ENCODE results near the gene SIL1.
"Not testable (repeated sequence)": the region's sequence is repeated elsewhere in the genome, so short reads cannot be mapped to it uniquely, and the experiment has no call there.

The SIL1 gene

DNA sequence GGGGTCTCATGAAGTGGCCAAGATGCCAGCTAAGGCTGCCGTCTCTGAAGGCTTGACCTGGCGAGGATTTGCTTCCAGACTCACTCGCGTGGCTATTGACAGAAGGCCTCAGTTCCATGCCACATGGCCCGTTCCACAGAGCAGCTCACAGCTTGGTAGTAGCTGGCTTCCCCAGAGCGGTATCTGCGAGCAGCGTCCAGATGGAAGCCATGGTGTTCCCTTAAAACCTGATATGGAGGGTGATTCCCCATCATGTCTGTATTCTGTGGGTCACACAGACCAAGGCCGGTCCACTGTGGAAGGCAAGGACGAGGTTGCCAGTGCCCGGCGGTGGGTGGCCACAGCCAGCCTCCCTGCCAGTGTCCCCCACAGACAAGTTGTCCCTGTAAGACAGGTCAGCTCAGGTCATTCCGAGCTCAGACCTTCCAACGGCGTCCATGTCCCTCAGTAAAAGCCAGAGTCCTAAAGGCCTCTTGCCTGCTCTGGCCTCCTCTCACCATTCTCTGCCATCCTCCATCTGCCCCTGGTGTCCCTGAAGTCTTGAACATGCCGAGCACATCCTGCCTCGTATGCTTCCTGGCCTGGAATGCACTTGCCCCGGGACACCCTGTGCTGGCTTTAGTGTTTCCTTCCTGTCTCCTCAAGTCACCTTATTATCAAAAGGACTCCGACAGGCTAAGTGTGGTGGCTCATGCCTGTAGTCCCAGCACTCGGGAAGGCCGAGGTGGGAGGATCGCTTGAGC is 261.8 kb downstream of the SIL1 start:
- DNase-seq: no peak

DNA sequence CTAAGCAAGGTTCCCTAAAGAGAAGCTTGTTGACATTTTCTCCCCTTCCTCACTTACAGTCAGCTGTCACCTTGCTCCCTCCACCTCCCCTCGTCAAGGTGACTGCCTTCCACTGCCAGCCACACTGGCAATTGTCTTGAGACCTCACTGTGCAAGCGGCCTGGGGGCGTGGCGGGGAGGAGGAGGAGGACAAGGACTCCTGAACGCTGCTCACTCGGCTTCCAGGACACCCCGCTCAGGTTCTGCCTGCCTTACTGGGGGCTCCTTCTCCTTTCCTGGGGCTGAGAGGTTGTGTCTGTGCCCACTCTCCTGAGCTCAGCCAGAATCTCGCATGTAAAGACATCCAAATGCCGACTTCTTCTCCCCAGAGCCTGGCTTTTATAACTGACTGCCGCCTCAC is 262.7 kb downstream of the SIL1 start:
- DNase-seq: no peak

DNA sequence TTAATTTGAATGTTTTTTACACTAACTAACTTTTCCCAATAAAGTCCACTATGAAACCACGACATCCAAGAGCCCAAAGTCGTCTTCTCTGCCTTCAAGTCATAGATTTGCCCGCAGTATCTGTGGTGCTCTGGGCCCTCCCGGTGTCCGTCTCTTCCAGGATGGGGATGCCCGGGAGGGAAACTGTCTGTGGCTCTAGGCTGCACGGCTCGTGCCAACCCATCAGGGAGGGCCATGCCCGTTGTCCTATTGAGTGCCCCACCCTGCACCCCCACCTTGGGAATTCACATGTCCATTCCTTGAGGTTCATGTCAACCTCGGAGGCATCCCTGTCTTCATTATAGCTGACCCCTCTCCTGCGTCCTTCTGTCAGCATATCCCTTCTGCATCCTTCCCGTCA is 263.2 kb downstream of the SIL1 start:
- DNase-seq: no peak

DNA sequence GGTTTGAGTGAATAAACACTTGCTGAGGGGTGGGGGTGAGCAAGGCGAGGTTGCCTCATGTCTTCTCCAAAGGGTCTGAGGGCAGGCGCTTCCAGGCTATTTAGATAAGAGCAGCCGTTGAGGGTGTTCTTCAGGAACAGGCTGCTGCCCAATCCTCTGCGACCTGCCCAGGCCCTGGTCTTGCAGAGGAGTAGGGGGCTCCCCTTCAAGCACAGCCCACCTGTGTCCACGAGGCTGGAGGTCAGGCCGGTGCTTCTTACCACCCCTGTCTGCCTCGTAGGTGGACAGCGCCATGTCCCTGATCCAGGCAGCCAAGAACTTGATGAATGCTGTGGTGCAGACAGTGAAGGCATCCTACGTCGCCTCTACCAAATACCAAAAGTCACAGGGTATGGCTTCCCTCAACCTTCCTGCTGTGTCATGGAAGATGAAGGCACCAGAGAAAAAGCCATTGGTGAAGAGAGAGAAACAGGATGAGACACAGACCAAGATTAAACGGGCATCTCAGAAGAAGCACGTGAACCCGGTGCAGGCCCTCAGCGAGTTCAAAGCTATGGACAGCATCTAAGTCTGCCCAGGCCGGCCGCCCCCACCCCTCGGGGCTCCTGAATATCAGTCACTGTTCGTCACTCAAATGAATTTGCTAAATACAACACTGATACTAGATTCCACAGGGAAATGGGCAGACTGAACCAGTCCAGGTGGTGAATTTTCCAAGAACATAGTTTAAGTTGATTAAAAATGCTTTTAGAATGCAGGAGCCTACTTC is 264.5 kb downstream of the SIL1 start:
- no peak for DNase-seq

DNA sequence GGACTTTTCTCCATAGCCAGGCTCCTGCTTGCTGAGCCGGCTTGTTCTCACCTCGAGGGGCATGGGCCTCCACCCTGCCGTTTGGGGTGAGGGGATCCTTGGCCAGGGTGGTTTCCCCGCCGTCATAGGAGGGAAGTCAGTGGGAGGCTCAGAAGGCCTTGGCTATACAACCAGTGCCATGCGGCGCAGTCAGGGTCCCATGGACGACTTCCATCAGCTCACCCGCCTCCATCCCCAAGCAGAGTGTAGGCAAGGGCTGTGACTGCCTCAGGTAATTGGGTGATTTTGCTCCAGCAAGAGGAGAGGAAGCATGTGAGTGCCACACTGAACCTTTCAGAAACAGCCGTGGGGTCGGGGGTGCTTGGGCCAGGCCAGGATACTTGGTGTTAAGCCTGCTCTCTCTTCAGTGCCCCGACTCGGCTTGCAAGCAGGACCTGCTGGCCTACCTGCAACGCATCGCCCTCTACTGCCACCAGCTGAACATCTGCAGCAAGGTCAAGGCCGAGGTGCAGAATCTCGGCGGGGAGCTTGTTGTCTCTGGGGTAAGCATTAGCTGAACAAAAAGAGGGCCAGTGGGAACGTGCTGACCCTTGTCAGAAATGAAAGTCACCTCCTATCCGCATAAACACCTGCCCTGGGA is 265.9 kb downstream of the SIL1 start:
- DNase-seq: no peak

DNA sequence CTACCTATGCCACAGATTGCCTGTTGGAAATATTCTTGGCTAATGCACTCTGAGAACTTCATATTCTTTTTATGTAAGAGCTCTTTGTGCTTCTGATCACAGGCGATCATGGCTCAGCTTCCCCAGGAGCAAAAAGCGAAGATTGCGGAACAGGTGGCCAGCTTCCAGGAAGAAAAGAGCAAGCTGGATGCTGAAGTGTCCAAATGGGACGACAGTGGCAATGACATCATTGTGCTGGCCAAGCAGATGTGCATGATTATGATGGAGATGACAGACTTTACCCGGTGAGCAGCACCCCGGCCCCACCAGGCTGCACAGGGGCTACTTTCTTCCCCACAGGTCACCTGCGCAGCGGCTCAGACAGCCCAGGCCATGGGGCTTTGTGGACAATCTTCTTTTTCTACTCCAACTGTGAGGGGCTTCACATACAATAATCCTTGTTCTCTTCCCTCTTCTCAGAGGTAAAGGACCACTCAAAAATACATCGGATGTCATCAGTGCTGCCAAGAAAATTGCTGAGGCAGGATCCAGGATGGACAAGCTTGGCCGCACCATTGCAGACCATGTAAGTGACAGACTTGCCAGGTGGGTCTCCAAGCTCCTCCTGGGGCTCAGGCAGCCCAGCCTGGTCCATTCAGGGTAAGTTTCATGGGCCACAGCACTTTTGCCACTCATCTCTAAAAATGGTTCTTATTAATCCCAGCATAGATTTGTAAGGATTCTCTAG is 267.6 kb downstream of the SIL1 start:
- DNase-seq: no peak

DNA sequence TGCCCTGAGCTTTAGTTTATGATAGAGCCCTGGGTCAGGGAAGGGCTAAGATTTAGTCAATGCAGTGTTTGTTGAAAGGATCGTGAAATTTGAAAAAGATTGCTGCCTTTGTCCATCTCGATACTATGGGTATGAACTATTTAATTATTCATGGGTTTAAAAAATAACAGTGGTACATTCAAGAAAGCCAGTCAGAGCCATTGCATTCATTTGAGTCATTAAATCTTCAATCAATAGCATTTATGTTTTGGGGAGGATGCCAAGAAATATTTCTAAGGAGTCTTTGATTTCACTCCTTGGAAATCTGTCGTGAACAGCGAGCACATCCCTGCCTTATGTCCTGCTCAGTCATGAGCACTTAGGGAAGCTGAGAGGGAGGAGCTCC is 268.6 kb downstream of the SIL1 start:
- no peak for DNase-seq

DNA sequence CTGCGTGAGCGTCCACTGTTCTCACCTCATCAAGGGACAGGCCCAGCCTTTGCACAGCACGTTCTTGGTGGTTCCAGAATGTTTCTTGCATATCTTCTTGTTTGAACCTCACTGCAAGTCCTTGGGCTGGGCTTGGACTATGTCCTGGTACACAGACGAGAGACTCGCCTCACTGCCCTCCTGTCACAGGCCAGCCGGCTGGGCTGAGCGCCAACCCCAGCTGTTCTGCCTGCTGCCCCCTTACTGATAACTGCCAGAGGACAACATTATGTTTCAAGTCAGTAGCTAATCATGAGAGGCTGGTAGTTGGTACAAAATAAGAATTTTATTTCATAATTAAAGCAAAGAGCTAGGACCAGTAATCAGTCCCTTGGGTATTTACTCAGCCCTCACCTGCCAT is 270.2 kb downstream of the SIL1 start:
- DNase-seq: no peak

DNA sequence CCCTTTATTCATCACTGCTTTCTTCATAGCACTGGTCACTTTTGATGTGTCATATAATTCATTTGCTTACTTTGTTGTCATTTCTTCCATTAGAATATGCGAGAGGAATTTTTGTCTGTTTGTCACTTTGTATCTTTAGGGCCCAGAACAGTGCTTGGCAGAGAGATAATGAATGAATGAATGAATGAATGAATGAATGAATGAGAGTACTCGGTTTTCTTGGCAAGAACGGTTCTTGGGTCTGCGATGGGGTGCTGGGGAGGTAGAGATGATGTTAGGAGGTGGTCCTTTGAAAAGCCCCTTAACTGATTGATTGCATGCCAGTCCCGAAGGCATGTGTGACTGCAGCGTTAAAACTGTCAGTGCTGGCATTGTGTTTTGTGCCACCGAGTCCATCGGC is 270.6 kb downstream of the SIL1 start:
- DNase-seq: no peak

DNA sequence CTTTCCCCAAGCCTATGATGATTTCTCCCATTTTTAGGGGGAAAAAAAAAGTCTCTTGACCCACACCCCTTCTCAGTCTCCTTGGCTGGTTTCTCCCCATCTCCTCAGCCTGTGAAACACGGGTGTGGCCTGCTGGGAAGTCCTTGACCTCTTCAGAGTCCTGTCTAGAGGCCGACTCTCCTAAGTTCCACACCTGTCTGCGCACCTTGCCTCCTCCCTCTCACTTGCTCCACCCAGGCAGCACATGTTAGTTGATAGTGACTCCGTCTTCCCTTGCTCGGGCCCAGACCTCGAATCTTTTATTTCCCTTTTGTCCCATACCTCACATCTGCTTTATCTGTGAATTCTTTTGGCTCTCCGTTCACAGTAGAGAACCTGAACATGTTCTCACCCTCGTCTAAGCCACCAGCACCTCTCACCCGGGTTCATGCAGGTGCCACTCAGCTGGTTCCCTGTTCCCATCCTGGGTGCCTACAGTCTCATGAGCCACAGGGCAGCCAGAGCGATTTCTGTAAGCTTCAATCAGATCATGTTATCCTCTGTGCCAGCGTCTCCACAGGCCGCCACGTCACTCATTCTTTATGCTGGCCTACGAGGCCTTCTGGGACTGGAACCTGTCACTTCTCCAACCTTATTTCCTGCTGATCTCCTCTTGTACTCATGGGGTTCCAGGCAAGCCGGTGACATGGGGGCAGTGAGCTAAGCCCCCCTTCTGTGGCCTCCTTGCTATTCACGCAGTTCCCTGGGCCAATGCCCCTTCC is 271.3 kb downstream of the SIL1 start:
- DNase-seq: no peak

DNA sequence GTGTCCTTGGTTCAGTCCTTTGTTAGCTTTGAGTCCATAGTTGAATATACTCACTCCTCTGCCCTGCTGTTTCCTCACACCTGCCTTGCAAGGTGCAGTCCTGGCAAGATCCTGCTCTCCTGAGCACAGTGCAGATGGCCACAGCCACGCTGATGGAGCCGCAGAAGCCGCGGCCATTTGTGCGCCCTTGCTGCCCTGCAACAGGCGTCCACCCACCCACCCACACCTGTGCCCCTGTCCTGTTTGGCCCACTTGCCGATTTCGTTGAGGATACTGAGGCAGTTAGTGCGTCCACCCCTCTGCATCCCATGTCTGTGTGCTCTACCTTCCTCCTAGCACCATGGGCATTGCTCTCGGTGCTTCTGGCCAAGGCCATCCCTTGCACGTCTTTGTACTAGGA is 271.9 kb downstream of the SIL1 start:
- DNase-seq: no peak

DNA sequence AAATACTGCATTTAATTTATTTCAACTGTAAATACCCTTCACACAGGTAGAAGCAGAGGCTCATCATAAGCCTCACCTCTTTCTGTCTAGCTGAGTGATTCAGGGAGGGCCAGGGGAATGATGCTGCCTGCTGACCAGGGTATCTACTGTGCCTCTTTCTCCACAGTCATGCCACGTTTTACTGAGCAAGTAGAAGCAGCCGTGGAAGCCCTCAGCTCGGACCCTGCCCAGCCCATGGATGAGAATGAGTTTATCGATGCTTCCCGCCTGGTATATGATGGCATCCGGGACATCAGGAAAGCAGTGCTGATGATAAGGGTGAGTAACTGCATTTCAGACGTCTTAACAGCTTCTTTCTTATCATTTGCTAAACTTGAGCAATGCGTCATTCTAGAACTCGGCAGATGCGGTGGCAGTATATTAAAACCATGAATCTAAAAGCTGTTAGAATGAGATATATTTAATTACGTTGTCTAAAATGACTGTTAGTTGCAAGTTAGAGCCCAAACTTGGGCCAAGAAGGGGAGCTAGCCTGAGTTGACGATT is 273.0 kb downstream of the SIL1 start:
- DNase-seq: no peak

DNA sequence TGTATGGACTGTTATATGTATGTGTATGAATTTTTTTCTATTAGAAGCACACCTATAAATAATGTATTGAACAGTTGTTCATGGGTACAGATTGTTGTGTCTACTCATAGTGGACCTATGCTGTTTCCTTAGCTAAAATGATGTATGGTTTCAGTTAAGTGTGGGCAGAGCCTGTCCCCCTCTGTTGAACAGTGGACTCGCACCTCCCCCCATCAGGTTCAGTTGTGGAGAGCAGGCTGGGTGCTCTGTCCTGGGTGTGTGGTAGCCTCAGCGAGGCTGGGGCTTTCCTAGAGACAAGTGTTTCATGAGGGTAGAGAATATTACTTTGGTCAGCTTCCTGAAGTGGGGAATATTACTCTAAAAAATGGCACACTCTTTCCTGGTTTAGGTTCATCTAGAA is 275.7 kb downstream of the SIL1 start:
- no peak for DNase-seq

DNA sequence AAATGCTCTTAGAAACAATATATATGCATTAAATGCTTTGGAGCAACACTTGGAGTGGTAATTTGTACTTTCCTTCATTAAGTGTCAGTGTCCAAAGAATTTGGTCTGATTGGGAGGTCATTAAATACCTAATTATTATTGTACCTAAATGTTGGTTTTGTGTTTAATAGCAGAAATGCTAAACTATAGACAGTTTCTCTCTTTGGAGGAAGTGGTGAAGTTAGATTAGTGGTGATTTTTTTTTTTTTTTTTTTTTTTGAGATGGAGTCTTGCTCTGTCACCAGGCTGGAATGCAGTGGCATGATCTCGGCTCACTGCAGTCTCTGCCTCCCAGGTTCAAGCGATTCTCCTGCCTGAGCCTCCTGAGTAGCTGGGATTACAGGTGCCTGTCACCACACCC is 276.8 kb downstream of the SIL1 start:
- DNase-seq: not testable (repeated sequence)

DNA sequence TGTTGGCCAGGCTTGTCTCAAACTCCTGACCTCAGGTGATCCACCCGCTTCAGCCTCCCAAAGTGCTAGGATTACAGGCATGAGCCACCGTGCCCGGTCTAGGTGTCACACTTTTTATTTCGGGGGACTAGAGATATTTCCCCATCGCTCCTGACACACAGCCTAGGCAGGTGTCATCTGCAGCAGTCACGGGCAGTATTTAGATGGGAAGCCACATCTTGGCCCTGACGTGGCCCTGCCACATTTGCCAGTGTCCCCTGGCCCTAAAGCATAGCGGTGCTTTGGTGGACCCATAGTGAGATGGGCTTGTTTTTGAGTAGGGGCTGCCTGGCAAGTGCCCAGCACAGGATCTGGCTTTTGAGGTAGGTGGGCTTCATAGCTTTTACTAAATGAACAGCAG is 278.0 kb downstream of the SIL1 start:
- no peak for DNase-seq

DNA sequence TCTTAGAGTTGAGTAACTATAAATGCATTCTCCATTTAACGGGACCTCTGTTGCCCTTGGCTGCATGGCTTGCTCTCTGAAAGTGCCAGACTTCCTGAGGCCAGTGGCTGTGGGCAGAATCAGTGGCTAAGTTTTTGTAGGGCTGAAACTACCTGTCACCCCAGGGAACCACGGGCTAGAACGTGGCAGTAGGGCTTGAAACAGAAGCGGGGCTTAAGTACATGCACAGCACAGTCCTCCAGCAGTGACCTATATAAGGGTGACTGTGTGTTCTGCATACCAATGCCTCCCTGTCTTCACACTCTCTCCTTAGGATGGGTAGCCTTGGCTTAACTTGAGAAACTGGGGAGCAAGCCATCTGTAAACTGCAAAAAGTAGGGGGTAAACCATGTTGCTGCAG is 279.5 kb downstream of the SIL1 start:
- DNase-seq: no peak

DNA sequence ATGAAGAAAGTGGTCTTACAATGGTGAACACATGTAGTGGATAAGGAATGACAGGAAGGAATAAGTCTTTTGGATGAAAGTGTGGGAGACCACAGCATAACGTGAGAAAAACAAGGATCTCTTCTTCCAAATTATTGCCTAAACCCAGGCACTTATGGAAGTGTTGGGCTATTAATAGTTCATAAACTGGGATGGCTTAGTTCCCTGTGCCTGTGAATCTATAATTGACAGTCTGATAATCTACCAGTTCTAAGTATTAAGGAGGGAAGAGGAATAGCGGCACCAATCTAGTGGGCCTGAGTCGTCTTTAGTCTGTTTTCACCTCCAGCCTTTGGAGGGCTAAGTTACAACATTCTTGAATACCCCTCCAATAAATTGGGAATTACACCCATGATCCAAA is 283.8 kb downstream of the SIL1 start:
- no peak for DNase-seq

DNA sequence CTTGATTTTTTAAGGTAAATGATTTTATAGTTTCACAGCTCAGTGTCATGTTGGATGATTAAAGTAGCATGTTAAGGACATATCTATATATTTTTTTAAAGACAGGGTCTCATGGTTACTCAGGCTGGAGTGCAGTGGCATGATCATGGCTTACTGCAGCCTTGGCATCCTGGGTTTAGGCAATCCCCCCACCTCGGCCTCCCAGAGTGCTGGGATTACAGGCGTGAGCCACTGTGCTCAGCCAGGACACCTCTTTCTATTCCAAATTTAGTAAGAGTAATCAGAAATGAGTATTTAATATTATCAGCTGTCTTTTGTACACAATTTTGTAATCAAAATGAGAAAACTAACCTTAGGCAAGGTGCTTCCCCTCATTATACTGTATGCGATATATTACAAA is 284.4 kb downstream of the SIL1 start:
- no peak for DNase-seq

DNA sequence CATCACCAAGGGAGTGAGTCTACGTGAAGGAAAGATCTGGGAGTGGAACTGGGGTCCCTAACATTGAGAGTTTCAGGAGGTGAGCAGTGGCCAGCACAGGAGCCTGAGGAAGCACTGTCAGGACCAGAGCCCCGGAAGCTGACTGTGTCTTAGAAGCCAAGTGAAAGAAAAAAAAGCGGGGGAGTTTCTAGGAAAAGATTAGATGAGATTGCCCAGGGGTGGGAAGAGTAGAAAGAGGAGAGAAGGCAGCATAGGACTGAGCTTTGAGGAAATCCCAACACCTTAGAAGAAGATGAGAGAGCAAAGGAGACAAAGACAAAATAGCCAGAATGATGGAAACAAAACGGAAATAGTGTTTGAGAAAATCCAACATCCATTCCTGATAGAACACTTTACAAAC is 286.1 kb downstream of the SIL1 start:
- DNase-seq: no peak

DNA sequence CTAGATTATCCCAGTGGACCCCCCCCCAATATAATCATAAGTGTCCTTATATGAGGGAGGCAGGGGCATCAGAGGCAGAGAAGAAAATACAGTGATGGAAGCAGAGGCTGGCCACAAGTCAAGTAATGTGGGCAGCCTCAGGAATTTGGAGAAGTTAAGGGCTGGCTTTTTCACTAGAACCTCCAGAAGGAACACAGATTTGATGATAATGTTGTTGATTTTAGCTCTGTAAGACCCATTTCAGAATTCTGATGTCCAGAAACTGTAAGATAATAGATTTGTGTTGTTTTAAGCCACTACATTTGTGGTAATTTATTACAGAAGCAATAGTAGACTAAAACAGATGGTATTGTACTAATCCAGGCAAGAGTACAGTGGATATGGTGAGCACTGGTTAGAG is 286.7 kb downstream of the SIL1 start:
- no peak for DNase-seq

DNA sequence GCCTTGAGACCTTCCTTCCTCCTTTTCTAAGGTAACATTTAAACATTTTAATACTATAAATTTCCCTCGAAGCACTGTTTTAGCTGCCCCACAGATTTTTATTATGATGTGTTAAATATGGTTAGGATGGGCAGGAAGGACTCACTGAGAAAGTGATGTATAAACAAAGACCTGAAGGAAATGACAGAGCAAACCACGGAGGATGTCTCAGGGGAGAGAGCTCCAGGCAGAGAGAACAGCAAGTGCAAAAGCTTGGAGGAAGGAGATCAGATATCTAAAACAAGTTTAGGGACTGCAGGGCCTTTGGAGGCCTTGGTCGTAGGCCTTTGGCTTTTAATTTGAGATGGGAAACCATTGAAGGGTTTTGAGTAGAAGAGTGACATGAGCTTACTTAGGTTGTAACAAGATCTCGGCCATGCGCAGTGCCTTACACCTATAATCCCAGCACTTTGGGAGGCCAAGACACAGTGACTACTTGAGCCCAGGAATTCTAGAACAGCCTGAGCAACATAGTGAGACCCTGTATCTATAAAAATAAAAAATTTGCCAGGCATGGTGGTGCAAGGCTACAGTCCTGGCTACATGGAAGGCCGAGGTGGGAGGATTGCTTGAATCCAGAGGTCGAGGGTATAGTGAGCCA is 287.5 kb downstream of the SIL1 start:
- no peak for DNase-seq

DNA sequence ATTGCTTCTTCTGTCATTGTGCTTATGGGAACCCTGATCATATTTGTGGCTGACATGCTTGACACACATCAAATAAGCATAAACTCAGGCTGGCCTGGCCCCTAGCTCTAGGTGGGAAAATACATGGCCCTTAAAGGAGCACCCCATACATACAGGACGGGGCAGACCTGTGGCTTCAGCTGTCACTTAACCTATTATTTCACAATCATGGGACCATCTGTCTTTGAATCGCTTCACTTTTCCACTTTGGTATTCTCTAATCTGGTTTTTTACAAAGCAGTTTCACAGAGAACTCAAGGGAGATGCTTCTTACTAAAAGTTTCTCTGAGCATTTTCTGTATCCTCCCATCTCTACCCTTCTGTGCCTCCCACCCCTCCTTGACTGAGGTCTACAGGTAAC is 288.4 kb downstream of the SIL1 start:
- no peak for DNase-seq
